Measurements from ENCODE around the gene MTMR3. TPM values are rescaled to one million over a fixed set of nuclear protein-coding genes. Genes with fewer than 3 reads are reported as not detected.

The MTMR3 gene
- total RNA-seq, 2 experiments from 2014 or later = 17.6 to 22.2 TPM

DNA sequence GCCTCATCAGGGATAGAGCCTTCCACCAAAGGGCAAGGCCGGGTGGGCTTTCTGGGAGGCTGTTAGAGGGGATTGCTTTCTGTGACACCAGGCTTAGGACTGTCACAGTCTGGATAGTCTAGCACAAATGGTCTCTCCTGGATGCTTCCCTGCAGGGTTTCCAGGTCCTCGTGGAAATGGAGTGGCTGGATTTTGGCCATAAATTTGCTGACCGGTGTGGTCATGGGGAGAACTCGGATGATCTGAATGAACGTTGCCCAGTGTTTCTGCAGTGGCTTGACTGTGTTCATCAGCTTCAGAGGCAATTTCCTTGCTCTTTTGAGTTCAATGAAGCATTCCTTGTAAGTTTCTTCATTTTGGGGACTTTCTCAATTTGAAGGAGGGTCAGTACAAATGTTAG lies 130.2 kb downstream of the MTMR3 start:
- ChIA-PET POLR2A (interaction anchor here (0.5 kb wide), 1 partner anchor 348 kb away, joined by 3 read pairs; no protein-coding TSS in a partner anchor), CTCF (ENCODE audit: unreplicated experiment) (no interaction called here)
- H3K27ac ChIP-seq (ENCODE audit: low read depth, low read length, poor library complexity, severe bottlenecking) = no peak overlapping the region
- BruUV-seq (replicated peaks) = no TSS peak
- TF ChIP-seq CTCF (conservative IDR thresholded peaks at IDR 0.05; ENCODE audit: low read length) (no peak), EZH2phosphoT487 (IDR thresholded peaks at IDR 0.05; ENCODE audit: borderline replicate concordance, low read depth, low read length) (no peak)
- no peak overlapping the region for H3K4me2 ChIP-seq (ENCODE audit: low read length)
- H3K79me2 ChIP-seq (ENCODE audit: insufficient read depth, low read depth, low read length) = no peaks in the 10 kb centered on the region
- peaks cover 27% of the 10 kb centered on the region; the same call in 1 of the 2 replicates for H3K36me3 ChIP-seq (ENCODE audit: insufficient read depth, low read length)
- no peaks in the 10 kb centered on the region for H3K9me2 ChIP-seq (ENCODE audit: insufficient read depth, low read length)
- DNase-seq (ENCODE audit: low spot score) = no peak
- no peaks in the 10 kb centered on the region for H3K9me3 ChIP-seq (ENCODE audit: low read length)
- H2AFZ ChIP-seq (ENCODE audit: low read length) = no peak overlapping the region
- intact Hi-C loops (cut with micrococcal nuclease; ENCODE audit: unreplicated experiment) = no loop called here
- H3K4me1 ChIP-seq (ENCODE audit: insufficient read depth, low read length, poor library complexity, severe bottlenecking) = no peaks in the 10 kb centered on the region
- no peaks in the 10 kb centered on the region for H4K20me1 ChIP-seq (ENCODE audit: insufficient read depth, low read length)
- no peak overlapping the region for H3K4me3 ChIP-seq (ENCODE audit: low read depth, low read length, poor library complexity, severe bottlenecking)

DNA sequence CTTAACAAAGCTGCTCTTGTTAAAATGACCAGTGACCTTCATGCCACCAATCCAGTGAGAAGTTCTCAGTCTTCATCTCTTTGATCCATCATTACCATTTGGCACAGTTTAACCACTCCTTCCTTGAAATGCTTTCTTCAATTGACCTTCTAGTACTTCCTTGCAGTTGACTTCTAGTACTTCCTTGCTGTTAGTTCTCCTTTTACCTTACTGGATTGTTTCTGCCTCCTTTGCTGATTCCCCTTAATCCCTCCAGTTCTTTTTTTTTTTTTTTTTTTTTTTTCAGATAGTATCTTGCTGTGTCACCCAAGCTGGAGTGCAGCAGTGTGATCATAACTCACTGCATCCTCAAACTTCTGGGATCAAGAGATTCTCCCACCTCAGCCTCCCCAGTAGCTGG lies 131.3 kb downstream of the MTMR3 start:
- DNase-seq (ENCODE audit: low spot score) = no peak
- H3K4me2 ChIP-seq (ENCODE audit: low read length) = no peak overlapping the region
- H3K36me3 ChIP-seq (ENCODE audit: insufficient read depth, low read length) = peaks cover 27% of the 10 kb centered on the region; the same call in 1 of the 2 replicates
- intact Hi-C loops (cut with micrococcal nuclease; ENCODE audit: unreplicated experiment) = no loop called here
- CTCF ChIA-PET (ENCODE audit: unreplicated experiment) = no interaction called here
- no peaks in the 10 kb centered on the region for H4K20me1 ChIP-seq (ENCODE audit: insufficient read depth, low read length)
- no peak overlapping the region for H3K4me3 ChIP-seq (ENCODE audit: low read depth, low read length, poor library complexity, severe bottlenecking)
- H3K9me2 ChIP-seq (ENCODE audit: insufficient read depth, low read length) = no peaks in the 10 kb centered on the region
- no peaks in the 10 kb centered on the region for H3K79me2 ChIP-seq (ENCODE audit: insufficient read depth, low read depth, low read length)
- TF ChIP-seq CTCF (conservative IDR thresholded peaks at IDR 0.05; ENCODE audit: low read length) (no peak), EZH2phosphoT487 (IDR thresholded peaks at IDR 0.05; ENCODE audit: borderline replicate concordance, low read depth, low read length) (no peak)
- no peak overlapping the region for H2AFZ ChIP-seq (ENCODE audit: low read length)
- no peak overlapping the region for H3K27ac ChIP-seq (ENCODE audit: low read depth, low read length, poor library complexity, severe bottlenecking)
- POLR2A ChIA-PET = interaction anchor here (0.7 to 1.1 kb wide), 2 partner anchors 18 to 35 kb away, joined by 3 to 5 read pairs; no protein-coding TSS in a partner anchor
- no TSS peak for BruUV-seq (replicated peaks)
- H3K4me1 ChIP-seq (ENCODE audit: insufficient read depth, low read length, poor library complexity, severe bottlenecking) = no peaks in the 10 kb centered on the region
- no peaks in the 10 kb centered on the region for H3K9me3 ChIP-seq (ENCODE audit: low read length)

DNA sequence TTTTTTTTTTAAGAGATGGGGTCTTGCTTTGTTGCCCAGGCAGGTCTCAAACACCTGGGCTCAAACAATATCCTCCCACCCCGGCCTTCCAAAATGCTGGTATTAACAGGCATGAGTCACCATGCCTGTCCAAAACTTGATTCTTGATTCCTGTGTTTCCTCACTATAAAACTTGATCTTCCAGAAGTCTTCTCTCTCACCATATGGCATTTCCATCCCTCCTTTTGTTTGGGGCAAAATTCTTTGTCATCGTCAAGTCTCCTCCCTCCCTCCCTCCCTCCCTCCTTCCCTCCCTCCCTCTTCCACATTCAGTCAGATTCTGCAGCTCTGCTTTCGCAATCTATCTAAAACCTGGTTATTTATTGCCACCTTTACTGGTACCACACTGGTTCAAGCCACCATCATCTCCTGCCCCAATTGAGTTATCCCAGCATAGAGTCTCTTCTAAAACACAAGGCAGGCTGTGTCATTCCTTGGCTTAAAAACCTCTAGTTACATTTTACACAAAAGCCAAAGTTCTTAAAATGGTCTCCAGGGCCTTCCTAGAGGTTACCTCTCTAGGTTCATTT lies 132.3 kb downstream of the MTMR3 start:
- Histone ChIP-seq H3K27ac (ENCODE audit: low read depth, low read length, poor library complexity, severe bottlenecking) (no peak overlapping the region), H3K79me2 (ENCODE audit: insufficient read depth, low read depth, low read length) (no peaks in the 10 kb centered on the region), H4K20me1 (ENCODE audit: insufficient read depth, low read length) (no peaks in the 10 kb centered on the region), H3K4me2 (ENCODE audit: low read length) (no peak overlapping the region), H3K4me1 (ENCODE audit: insufficient read depth, low read length, poor library complexity, severe bottlenecking) (no peaks in the 10 kb centered on the region), H3K9me2 (ENCODE audit: insufficient read depth, low read length) (no peaks in the 10 kb centered on the region), H2AFZ (ENCODE audit: low read length) (no peak overlapping the region), H3K9me3 (ENCODE audit: low read length) (no peaks in the 10 kb centered on the region), H3K36me3 (ENCODE audit: insufficient read depth, low read length) (peaks cover 33% of the 10 kb centered on the region; the same call in 1 of the 2 replicates), H3K4me3 (ENCODE audit: low read depth, low read length, poor library complexity, severe bottlenecking) (no peak overlapping the region)
- POLR2A ChIA-PET = interaction anchor here (1.1 kb wide), 1 partner anchor 19 kb away, joined by 3 read pairs; no protein-coding TSS in a partner anchor
- DNase-seq (ENCODE audit: low spot score) = no peak
- BruUV-seq (replicated peaks) = no TSS peak
- intact Hi-C loops (cut with micrococcal nuclease; ENCODE audit: unreplicated experiment) = no loop called here
- CTCF ChIA-PET (ENCODE audit: unreplicated experiment) = no interaction called here
- TF ChIP-seq EZH2phosphoT487 (IDR thresholded peaks at IDR 0.05; ENCODE audit: borderline replicate concordance, low read depth, low read length) (no peak), CTCF (conservative IDR thresholded peaks at IDR 0.05; ENCODE audit: low read length) (no peak)

Measured in OCI-LY7 (cell line).